ENCODE data around the gene UPF2.

DNA sequence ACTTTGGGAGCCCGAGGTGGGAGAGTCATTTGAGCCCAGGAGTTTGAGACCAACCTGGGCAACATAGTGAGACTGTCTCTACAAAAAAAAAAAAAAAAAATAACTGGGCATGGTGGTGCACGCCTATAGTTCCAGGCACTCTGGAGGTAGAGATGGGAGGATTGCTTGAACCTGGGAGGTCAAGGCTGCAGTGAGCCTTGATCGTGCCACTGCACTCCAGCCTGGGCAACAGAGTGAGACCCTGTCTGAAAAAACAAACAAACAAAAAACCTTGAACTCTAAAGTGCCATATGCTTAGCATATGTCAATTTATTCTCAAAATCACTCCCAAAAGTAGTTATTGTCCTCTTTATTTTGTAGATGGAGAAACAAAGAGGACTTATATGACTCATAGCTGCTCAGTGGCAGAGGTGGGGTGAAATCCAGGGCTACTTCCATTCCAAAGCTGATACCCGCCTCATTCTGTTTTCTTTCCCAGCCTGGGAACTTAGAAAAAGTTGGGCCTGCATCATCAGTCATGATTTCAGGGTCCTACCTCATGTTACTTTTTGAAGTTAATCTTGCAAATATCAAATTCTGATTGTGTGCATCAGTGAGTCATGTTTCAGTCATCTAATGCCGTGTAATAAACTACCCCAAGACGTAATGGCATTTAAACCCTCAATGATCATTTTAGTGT is 39.4 kb upstream of the UPF2 start:
- TF ChIP-seq, protein P1, sequence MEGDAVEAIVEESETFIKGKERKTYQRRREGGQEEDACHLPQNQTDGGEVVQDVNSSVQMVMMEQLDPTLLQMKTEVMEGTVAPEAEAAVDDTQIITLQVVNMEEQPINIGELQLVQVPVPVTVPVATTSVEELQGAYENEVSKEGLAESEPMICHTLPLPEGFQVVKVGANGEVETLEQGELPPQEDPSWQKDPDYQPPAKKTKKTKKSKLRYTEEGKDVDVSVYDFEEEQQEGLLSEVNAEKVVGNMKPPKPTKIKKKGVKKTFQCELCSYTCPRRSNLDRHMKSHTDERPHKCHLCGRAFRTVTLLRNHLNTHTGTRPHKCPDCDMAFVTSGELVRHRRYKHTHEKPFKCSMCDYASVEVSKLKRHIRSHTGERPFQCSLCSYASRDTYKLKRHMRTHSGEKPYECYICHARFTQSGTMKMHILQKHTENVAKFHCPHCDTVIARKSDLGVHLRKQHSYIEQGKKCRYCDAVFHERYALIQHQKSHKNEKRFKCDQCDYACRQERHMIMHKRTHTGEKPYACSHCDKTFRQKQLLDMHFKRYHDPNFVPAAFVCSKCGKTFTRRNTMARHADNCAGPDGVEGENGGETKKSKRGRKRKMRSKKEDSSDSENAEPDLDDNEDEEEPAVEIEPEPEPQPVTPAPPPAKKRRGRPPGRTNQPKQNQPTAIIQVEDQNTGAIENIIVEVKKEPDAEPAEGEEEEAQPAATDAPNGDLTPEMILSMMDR (IDR thresholded peaks at IDR 0.05): no peak
- no peak for TF ChIP-seq POLR2A (IDR thresholded peaks at IDR 0.05)
